BJ (cell line): ENCODE data around the gene CHID1. TPM values are rescaled to one million over a fixed set of nuclear protein-coding genes. Genes with fewer than 3 reads are reported as not detected.
A peak's percentile ranks its signal among the peaks of the same experiment; 100 is the strongest.

Experiments used
- CTCF ChIA-PET: fragments of 350-600 bp; formaldehyde crosslinking; extraction: SDS; loops from one replicate; lab custom pipeline; 2021; ENCODE audit warnings: antibody characterized with exemption, inconsistent platforms; lab: Yijun Ruan, JAX
- POLR2A ChIA-PET: fragments of 300-600 bp; sonication (Branson Sonifier 250); formaldehyde crosslinking; extraction: SDS; loops from one replicate; lab custom pipeline; 2021; ENCODE audit warnings: antibody characterized with exemption; lab: Charles Lee
- DNase-seq: peaks from one replicate; pipeline ENCODE4 v3.0.0-alpha.2; 2011; ENCODE audit warnings: low read depth
- H3K27me3 ChIP-seq: 2 replicates; pipeline ENCODE4 v1.6.0; 2011; ENCODE audit warnings: low read length; ENCODE audit not compliant: control insufficient read depth, insufficient read depth
- H3K36me3 ChIP-seq: 2 replicates; pipeline ENCODE4 v1.5.1; 2011; ENCODE audit warnings: low read length; ENCODE audit not compliant: control insufficient read depth, insufficient read depth
- H3K4me3 ChIP-seq: 2 replicates; pipeline ENCODE4 v1.5.1; 2011; ENCODE audit warnings: low read depth, mild to moderate bottlenecking, control low read depth, low read length
- CTCF ChIP-seq: IDR thresholded peaks from 2 replicates; pipeline ENCODE4 v1.5.1; 2011; ENCODE audit warnings: low read depth, mild to moderate bottlenecking, control low read depth, inconsistent platforms, low read length, moderate library complexity; ENCODE audit not compliant: insufficient read depth
- polyA plus RNA-seq: library from polyadenylated mRNA; depleted of rRNA; stranded (reverse); fragments of >200 nt; gene quantifications from 2 replicates; pipeline ENCODE4 v1.2.3, GENCODE V29; 2011

Gene CHID1
- polyA plus RNA-seq, 1 experiment, result 178 TPM

- no peak overlapping the region for H3K4me3 ChIP-seq
- H3K36me3 ChIP-seq, result peaks cover 2% of the 10 kb centered on the region; the same call in 1 of the 2 replicates
- TF ChIP-seq CTCF, result peak; percentile 18; the same call in 1 of the 2 replicates
- ChIA-PET CTCF (interaction anchor here (1.0 kb wide), 1 partner anchor 106 kb away, joined by 3 read pairs; no protein-coding TSS in a partner anchor), POLR2A (interaction anchor here (0.7 kb wide), 1 partner anchor 31 kb away, joined by 3 read pairs; no protein-coding TSS in a partner anchor)
- DNase-seq, result no peak
- no peaks in the 10 kb centered on the region for H3K27me3 ChIP-seq
Observed at GRCh38 chr11:944711-945470, 34.3 kb upstream of the CHID1 start.

- no peak for TF ChIP-seq CTCF
- Histone ChIP-seq H3K27me3 (no peaks in the 10 kb centered on the region), H3K4me3 (no peak overlapping the region), H3K36me3 (peaks cover 2% of the 10 kb centered on the region; the same call in 1 of the 2 replicates)
- ChIA-PET POLR2A (no interaction called here), CTCF (no interaction called here)
- DNase-seq, result no peak
Observed at GRCh38 chr11:942823-943222, 32.2 kb upstream of the CHID1 start.

DNA sequence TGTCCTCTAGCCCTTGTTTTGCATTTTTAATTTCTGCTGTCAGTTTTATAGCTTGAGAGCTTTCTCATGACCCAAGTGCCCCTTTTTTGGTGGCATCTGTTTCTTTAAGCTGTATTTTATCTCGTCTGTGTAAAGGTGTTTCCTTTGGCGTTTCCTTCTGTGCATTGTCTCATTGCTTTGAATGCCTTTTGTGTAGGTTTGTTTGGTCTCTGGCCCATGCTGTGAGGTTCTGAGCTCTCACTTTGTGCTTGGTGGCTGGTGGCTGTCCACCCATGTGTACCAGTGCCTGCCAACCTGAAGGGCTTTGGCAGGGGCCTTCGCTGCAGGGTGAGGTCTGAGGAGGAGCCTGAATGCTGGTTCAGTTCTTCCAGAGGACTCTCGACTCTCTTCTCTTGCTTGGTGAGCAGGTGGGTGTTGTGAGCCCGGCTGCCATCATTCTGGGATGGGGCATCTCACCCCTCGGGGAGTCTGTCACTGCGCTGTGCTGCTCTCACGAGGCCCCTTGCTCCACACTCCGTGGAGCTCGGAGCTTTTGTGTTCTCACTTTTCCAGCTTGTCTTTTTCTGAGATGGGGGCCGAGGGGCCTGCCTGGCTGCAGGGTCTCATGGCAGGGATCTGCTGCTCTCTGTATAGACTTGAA, 30.0 kb upstream of the CHID1 start:
- CTCF ChIA-PET, result interaction anchor here (0.8 kb wide), 1 partner anchor 75 kb away, joined by 3 read pairs; no protein-coding TSS in a partner anchor
- peaks cover 2% of the 10 kb centered on the region; the same call in 1 of the 2 replicates for H3K36me3 ChIP-seq
- H3K4me3 ChIP-seq, result no peak overlapping the region
- DNase-seq, result no peak
- H3K27me3 ChIP-seq, result no peaks in the 10 kb centered on the region
- POLR2A ChIA-PET, result no interaction called here
- no peak for TF ChIP-seq CTCF

DNA sequence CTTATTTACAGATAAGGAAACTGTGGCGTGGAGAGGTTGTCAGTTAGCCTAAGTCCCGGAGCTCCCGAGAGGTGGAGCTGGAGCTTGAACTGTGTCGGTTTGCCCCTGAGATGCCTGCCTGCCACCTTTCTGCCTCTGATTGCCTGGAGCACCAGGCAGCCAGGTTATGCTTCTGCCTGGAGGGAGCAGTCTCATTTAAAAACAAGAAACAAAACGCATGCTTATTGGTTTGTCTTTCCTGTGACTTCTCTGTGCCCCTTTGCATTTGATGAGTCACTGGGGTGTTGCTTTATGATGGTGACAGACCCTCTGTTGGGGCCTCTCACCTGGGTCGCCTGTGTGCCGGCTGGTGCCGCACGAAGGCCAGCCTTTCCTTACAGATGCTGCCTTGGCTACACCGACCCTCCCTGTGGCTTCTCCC, 27.2 kb upstream of the CHID1 start:
- CTCF ChIA-PET, result no interaction called here
- no peak for TF ChIP-seq CTCF
- POLR2A ChIA-PET, result no interaction called here

GRCh38 chr11:936199-936598, 25.6 kb upstream of the CHID1 start:
- POLR2A ChIA-PET, result no interaction called here

More for the DNA sequence above, 27.2 kb upstream of the CHID1 start:
- no peaks in the 10 kb centered on the region; the same call in 1 of the 2 replicates for H3K36me3 ChIP-seq
- no peak overlapping the region for H3K4me3 ChIP-seq
- no peak for DNase-seq
- no peaks in the 10 kb centered on the region for H3K27me3 ChIP-seq

More at GRCh38 chr11:936199-936598, 25.6 kb upstream of the CHID1 start:
- Histone ChIP-seq H3K36me3 (no peaks in the 10 kb centered on the region; the same call in 1 of the 2 replicates), H3K4me3 (no peak overlapping the region), H3K27me3 (no peaks in the 10 kb centered on the region)
- no peak for TF ChIP-seq CTCF
- CTCF ChIA-PET, result no interaction called here
- DNase-seq, result no peak
